HuH-7 (cell line): ENCODE measurements around the gene C1orf115.
"Not testable (repeated sequence)": the region's sequence is repeated elsewhere in the genome, so short reads cannot be mapped to it uniquely, and the experiment has no call there.

Source experiments
- DNase-seq: peaks from one replicate; pipeline ENCODE4 v3.0.0; 2011; ENCODE audit warnings: low spot score

C1orf115 gene, protein sequence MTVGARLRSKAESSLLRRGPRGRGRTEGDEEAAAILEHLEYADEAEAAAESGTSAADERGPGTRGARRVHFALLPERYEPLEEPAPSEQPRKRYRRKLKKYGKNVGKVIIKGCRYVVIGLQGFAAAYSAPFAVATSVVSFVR

DNA sequence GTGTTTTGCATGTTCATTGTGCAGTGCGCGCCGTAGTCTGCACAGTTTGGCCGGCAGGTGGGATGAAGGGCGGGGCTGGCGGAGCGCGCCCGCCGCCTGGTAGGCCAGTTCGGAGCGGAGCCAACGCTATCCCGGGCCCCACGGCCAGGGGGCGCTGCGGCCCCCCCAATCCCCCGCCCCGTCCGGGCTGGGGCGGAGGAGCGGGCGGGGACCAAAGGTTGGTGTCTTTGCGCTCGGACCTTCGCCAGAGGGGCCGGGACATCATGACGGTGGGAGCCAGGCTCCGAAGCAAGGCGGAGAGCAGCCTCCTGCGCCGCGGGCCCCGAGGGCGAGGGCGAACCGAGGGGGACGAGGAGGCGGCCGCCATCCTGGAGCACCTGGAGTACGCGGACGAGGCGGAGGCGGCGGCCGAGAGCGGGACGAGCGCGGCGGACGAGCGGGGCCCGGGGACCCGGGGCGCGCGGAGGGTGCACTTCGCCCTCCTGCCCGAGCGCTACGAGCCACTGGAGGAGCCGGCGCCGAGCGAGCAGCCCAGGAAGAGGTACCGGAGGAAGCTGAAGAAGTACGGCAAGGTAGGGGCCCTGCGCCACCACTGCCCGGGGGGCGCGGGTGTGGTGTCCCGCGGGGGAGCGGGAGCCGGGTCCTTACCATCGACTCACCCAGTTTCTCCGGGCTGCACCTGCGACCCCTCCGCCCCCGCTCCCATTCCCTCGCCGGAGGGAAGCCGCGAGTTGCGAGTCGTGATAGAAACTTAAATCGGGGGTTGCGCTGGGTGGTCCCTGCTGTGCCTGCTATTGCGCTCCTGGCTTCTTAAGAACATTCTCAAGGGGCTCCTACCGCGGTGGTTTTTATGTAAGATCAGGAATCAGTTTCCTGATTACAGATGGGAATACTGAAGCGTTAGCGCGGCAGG is at the start of gene C1orf115:
C1orf115 (plus strand) TSS at position 224 of the 913 bp plus-strand sequence; CDS start at position 264, 40 bp downstream.
- DNase-seq = peak; percentile 94

DNA sequence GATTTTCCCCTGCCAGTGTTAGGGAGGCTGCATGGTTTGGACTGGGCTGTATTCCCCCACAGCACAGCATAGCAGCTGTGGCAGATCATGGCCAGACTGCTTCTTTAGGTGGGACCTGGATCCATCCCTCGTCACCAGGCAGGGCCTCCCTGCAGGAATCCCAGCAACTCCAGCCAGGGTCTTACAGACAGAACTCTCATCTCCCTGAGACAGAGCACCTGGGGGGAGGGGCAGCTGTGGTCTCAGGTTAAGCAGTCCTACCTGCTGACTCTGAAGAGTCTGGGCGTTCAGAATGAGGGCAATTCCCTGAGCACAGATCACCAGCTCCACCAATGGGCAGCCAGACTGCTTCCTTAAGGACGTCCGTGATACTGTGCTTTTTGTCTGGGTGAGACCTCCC is 47.9 kb upstream of the C1orf115 start:
- DNase-seq = no peak

DNA sequence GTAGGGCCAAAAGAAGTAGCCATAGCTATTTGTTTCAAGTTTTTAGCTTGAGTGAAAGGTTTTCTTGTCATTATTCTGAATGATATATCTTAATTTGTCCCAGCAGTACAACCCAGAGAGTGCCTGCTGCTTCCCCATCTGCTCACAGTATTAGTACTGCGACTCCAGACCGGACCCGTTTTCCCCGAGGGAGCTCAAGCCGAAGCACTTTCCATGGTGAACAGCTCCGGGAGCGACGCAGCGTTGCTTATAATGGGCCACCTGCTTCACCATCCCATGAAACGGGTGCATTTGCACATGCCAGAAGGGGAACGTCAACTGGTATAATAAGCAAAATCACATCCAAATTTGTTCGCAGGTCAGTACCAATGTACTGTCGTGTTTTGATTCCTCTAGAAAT is 37.2 kb upstream of the C1orf115 start:
- no peak for DNase-seq

DNA sequence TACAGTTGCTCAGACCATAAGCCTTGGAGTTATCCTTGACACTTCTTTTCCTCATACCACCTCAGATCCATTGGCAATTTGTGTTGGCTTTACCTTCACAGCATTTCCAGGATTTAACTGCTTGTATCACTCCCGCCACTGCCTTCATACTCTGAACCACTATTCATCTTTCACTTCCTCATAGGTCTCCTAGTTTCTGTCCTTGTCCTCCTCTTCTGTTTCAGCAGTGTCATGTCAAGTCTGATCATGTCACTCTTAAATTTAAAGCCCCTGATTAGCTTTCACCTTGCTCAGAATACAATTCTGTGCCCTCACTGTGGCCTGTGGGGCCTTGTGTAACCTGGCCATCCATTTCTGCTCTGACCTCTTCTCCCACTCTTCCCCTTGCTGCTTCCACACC is 34.7 kb upstream of the C1orf115 start:
- no peak for DNase-seq

DNA sequence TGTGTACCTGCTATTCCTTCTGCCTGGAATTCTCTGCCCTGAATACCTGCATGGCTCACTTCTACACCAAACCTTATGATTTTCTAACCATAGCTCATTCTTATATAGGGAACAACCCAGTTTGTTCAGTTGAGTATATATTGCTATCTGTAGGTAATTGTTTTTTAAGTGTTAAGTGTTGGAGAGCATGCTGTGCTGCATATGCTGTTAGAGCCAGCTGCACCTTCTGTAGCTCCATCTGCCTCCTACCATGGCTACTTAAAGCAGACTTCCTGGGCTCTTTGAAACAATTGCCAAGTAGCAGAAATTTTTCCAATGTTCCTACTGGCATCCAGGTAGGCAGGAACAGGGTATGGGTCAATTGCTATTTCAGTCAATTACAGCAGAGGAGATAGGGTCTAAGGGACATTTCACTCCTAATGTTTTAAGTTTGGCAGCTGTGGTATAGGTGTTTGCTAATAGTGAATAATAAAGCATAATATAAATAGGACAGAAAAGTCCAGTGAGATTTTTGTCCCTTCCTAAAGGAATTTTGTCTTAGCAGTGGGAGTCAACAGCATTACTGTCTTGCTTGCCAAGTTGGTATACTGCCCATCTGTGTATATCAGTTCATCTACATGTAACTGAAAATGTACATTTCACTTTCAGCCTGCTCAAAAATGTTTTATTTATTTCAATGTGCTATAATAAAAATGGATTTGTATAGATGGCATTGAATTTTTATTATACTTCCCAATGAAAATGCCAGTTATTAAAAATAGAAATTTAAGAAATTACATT is 34.0 kb upstream of the C1orf115 start:
- no peak for DNase-seq

DNA sequence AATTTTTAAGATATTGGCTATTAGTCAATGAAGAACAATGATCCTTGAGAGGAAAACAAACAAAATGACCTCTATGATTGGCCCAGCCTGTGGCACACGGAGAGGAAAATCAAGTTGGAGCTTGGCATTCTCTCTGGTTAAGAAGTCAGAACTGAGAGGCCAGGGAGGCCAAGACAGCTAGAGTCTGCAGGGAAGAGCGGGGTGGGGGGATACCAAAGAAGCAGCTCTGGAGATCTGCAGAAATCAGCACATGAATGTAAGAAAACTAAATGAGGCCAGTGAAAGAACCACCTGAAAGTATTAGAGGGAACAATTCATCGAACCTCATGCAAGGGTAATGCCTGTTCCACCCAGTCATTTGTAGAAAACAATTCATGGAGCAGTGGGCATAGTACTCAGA is 23.8 kb upstream of the C1orf115 start:
- DNase-seq = no peak

DNA sequence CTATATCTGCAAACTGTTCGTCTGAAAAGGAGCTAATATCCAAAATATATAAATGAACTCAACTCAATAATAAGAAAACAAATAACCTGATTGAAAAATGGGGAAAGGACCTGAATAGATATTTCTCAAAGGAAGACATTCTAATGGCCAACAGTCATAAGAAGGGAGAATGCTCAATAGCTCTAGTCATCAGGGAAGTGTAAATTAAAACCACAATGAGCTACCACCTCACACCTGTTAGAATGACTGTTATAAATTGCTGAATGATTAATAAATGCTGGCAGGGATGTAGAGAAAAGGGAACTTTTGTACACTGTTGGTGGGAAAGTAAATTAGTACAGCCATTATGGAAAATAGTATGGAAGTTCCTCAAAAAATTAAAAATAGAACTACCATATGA is 21.2 kb upstream of the C1orf115 start:
- DNase-seq = no peak

DNA sequence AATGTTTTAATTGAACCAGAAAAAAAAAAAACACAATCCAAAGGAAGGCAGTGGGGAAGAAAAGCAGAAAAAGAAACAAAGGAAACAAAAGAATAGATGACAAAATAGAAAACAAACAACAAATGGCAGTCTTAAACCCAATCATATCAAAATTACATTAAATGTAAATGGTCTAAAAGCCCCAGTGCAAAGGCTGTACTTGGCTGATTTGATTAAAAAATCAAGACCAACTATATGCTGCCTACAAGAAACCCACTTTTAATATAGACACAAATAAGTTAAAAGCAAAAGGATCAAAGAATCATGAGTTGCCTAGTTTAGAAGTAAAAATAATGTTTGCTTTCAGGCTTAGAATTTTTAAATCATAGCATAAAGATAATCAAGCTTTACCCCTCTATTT is 19.8 kb upstream of the C1orf115 start:
- no peak for DNase-seq

DNA sequence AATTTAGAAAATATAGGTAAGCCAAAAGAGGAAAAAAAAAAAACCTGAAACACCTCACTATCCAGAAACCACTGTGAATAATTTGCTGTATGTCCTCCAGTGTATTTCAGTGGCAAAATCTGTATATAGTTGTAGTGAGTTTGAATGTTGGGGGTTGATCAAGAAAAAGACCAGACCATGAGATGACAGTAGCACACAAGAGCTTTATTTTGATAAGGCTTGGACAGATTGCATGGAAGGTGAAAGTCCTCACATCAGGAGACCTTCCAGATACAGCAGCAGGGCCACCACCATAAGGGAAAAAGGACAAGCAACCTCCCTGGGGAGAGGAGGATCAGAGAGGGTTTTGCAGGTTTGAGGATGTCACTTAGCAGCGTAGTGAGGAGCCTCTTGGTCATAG is 16.2 kb upstream of the C1orf115 start:
- DNase-seq = no peak

DNA sequence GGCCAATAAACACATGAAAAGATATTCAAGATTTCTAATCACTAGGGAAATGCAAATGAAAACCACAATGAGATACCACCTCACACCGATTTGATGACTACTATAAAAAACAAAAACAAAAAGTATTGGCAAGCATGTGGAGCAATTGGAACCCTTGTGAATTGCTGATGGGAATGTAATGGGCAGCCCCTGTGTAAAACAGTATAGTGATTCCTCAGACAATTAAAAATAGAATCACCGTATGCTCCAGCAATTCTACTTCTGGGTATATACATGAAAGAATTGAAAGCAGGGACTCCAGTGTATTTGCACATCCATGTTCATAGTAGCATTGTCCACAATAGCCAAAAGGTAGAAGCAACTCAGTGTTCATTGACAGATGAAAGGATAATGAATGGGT is 12.9 kb upstream of the C1orf115 start:
- DNase-seq = no peak

DNA sequence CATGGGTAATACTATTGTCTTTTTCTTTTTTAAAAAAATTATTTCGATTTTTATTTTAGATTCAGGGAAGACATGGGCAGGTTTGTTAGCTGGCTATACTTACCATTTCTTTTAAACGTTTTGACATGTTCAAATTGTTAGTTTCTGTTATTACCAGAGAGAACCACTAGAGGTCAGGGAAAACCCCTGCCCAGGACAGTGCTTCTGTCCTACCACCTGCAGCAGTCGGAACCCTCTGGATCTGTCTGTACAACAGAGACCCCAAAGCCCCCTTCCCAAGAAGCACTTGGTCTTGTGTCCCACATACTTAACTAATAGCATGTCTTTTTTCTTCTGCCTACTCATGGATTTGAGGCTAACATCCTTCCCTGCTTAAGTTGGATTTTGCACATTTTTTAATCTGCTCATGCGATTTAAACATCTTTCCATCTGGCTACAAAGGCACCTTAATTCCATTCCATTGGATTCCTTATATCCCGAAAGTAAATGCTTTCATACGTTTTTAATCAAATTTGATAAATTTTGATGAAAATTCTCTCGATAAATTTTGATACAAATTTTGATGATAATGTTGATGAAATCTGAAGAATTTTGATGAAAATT is 10.0 kb upstream of the C1orf115 start:
- peak; percentile 65 for DNase-seq

DNA sequence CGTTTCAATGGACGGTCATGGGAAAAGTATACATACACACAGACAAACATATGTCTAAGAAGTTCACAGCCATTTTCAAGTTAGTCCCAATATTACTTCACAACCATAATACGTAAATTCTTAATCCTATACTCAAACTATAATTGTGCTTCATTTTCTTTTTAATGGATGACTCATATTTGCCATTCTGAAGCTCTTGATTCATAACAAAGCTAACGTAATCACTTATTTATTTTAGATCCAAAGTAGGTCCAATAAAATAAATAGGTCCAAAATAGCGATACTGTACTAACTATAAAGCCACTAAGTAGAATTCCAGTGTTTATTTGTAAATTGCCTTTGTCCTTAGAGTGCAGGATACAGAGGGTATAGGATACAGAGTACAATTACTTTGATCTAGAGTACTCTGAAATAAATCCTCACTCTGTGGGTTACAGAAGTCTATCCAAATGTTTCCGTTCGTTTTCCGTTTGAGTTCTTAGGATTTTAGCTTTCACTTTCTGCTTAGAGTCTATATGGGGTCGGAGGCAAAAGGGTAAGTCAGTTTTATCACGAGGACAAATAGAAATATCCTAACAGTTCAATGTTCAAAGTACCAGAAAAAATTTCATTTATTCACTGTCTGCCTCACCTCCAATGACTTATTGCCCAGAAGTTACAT is 8.8 kb upstream of the C1orf115 start:
- no peak for DNase-seq

DNA sequence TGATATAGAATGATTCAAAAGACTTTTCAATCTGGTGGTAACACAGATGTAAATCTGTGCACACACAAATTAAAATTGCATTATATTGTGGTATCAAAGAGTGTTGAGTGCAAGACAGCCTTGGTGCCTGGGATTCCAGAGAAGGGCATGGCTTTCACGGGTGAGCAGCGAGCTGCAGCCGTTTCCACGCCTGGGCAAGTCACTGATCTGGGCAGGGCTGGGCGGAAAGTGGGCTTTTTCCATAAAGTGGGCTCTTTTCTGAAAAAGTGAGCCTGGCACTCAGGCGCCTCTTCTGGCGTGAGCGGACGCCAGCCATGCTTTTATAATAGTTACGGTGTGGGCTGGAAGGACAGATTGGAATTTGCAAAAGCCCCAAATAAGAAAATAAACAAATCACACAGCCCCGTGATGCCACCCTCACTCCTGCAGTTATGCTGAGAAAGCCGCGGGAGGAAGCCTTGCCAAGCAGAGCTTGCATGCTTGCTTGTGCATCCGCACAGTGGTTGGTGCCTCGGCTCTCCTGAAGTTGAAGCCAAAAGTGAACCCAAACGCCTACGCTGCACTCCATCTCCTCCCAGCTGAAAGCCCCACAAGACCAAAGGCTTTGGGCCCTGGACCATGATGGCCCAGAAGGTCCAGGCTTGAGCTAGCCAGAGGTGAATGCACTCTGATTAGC is 7.1 kb upstream of the C1orf115 start:
- no peak for DNase-seq

DNA sequence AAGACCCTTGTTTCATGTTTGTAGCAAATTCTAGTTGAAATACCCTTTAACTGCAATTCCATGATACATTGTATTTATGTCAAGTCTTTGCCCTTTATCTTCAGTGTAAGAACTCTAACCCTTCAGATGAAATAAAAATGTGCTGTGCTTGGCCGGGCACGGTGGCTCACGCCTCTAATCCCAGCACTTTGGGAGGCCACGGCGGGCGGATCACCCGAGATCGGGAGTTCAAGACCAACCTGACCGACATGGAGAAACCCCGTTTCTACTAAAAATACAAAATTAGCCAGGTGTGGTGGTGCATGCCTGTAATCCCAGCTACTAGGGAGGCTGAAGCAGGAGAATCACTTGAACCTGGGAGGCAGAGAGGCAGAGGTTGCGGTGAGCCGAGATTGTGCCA is 6.4 kb upstream of the C1orf115 start:
- DNase-seq = not testable (repeated sequence)

DNA sequence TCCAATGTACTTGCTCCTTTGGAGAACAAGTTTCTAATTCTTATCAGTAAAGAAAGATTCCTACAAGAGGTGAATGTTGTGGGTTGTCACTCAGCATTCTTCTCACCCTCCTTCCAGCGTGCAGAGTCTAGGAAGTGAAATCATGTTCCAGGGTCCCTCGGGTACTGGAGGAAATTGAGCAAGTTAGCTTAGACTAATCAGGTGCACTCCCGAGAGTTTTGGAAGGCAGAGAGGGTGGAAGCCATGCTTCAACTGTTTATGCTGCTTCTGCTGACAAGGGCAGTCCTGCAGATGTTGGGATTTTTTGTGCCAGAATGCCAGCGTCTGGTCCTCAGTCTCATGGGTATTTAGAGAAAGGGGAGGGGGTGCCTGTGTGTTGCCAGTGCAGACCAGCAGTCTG is 5.3 kb upstream of the C1orf115 start:
- DNase-seq = no peak

DNA sequence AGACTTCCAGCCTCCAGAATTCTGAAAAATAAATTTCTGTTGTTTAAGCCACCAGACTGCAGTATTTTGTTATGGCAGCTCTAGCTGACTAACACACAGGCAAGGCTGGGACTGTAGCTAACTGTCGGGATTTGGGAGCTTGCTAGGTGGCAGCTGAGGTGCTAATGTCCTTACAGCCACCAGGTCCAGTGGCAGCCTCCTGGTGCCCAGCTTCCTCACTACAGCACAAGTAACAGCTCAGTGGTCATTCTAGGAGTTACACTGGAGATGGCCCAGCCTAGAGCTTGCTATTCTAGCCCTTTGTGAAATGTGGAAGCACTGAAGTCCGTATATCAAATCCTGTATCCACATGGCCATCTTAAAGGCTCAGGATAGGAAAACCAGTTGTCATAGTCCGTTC is 4.3 kb upstream of the C1orf115 start:
- DNase-seq = peak; percentile 66

DNA sequence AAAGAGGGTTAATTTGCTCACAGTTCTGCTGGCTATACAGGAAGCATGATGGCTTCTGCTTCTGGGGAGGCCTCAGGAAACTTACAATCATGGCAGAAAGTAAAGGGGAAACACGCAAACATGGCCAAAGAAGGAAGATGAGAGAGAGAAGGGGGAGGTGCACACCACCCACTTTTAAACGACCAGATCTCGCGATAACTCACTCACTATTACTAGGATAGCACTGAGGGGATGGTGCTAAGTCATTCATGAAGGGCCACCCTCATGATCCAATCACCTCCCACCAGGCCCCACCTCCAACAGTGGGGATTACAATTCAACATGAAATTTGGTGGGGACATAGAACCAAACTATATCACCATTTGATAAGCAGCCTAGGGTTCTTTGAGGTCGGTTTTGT is 2.4 kb upstream of the C1orf115 start:
- no peak for DNase-seq

DNA sequence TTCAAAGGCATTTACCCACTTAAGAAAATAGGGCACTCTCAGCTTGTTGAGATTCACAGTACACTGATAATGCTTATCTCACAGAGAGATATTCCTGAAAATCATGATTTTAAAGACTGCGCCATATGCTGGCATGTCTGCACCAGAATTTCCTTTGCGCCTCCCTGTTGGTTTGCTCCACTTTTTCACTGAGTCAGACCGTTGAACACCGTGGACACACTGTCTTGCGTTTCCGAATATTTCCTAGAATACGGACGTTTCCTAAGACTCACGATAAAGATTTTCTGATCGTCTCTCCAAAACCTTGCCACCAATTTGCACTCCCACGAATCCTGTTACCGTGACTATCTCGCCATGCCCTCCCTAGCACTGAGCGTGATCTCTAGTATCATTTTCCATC is 497 bp upstream of the C1orf115 start:
- no peak for DNase-seq

DNA sequence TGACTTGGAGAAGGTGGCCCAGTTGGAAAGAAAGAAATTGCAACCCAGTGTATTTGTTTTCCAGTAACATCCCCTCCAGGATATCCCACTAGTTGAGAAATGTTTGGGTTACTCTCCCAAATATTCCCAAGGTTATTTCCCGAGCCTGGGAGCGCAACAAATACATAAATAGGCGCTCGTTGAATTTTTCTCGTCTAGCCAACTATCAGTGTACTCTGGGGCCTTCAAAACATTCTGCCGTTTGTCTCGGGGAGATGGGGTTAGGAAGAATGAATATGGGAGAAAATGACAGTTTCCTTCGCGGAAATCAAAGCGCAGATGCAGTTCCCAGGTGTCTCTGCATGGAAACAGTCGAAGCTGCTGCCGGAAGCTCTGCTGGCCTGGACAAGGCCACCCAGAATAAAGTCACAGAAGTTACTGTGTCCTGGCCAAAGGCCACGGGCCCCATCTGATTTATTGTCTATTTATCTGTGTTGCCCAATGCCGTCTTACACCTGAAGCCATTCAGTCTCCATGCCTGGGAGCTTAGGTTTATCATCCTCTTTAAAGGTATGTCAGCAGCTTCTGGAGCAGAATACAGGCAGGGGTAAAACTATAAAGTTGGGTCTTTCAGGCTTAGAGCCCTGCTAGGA is 1.0 kb downstream of the C1orf115 start:
- peak; percentile 80 for DNase-seq

DNA sequence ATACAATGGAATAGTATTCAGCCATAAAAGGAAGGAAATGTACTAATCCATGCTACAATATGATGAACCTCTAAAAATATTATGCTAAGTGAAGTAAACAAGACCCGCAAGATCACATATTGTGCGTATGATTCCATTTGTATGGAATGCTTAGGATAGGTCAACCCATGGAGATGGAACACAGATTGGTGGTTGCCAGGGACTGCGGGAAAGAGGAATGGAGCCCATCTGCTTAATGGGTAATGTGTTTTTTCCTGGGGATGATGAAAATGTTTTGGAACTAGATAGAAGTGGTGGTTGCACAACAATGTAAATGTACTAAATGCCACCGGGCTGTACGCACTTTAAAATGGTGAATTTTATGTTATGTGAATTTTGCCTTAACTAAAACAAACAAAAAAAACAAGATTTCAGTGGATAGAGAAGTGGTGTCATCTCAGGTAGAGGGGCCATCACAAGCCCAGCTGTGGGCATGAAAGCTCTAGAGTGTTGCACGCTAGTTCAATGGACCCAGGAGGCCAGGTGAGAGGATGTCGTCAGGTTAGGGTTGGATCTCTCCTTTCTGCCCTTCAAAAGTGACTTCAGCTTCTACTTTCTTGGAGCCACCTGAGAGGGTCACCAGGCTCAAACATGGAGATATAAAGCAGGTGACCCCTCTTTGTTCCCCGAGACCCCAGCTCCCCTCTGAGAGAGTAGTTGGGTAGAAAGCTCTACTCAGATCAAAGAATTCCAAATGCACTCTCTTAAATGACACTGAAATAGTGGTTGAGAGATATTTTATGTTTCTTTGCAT is 2.5 kb downstream of the C1orf115 start:
- DNase-seq = no peak
